Testis (tissue), 2 donors: ENCODE measurements around the gene MAP1LC3B.

Experiments used
- CTCF ChIP-seq, 3 experiments: fragments of 450-650 bp in 2 of 3; fragments of 200-600 bp in 1 of 3; sonication (generic) in 1 of 3; IDR thresholded peaks; one replicate each; pipeline ENCODE4 v1.5.1; 2016 to 2019; ENCODE audit warnings: antibody characterized with exemption in 3 of 3, mild to moderate bottlenecking in 2 of 3, moderate library complexity in 1 of 3
- POLR2A ChIP-seq: fragments of 450-650 bp; IDR thresholded peaks from one replicate; pipeline ENCODE4 v1.6.1; 2017; ENCODE audit warnings: antibody characterized with exemption, mild to moderate bottlenecking, moderate library complexity

DNA sequence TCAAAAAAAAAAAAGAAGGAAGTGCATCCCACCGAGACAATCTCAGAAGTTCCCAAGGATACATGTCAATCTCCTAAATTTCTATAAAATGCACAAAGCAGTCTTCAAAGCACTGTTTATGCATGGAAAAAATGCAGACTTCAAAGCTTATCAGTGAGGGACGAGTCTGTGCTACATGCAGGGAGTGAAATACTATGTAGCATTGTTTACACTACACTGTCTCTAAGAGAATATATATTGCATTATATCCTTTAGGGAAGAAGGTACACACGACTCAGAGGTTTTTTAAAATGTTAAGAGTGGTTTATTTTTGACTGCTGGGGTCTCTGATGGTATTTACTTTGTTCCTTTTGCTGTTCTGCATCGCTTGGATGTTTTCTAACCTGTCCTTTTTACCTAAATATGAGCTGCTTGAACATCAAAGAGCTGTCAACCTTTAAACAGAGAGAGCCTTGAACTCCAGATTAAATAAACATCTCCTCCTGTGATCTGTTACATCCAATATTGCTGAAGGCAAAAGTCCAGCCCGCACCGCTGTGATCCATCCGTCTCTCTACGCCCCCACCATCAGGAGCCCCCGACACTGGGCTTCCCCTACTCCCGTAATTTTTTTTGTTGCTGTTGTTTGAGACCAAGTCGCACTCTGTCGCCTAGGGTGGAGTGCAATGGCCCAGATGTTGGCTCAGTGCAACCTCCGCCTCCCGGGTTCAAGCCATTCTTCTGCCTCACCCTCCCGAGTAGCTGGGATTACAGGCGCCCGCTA lies 9.9 kb upstream of the MAP1LC3B start:
- TF ChIP-seq CTCF (IDR thresholded peaks at IDR 0.05) (no peak), POLR2A (no peak)
